ENCODE measurements around the gene S100A14. TPM values are rescaled to one million over a fixed set of nuclear protein-coding genes. Genes with fewer than 3 reads are reported as not detected.

The S100A14 gene
- total and polyA plus RNA-seq, 9 of the 15 experiments (the other 6 are each of a cell fraction or from before 2014, with no cell fraction given): 0.10 to 0.64 (median 0.24) TPM; not detected in 3

- TF ChIP-seq ZNF318 (IDR thresholded peaks at IDR 0.05; ENCODE audit: borderline replicate concordance in 1 of 2, low read depth in 1 of 2): peak in 1 of 2 experiments; percentile 87; a peak in 2 of 4 replicates
- no peak for TF ChIP-seq HEY1 (CRISPR knock-in tag; IDR thresholded peaks at IDR 0.05; ENCODE audit: borderline replicate concordance)
- TF ChIP-seq MYC (IDR thresholded peaks at IDR 0.05; ENCODE audit: low read depth, low read length): no peak
- TF ChIP-seq MYC (CRISPR knock-in tag; IDR thresholded peaks at IDR 0.05; ENCODE audit: borderline replicate concordance, low read depth): peak; percentile 50; the same call in 1 of the 2 replicates
- peak; percentile 71 for TF ChIP-seq NFIC (IDR thresholded peaks at IDR 0.05)
- no peak for TF ChIP-seq ELK3 (CRISPR knock-in tag; IDR thresholded peaks at IDR 0.05)
- TF ChIP-seq, protein P1, sequence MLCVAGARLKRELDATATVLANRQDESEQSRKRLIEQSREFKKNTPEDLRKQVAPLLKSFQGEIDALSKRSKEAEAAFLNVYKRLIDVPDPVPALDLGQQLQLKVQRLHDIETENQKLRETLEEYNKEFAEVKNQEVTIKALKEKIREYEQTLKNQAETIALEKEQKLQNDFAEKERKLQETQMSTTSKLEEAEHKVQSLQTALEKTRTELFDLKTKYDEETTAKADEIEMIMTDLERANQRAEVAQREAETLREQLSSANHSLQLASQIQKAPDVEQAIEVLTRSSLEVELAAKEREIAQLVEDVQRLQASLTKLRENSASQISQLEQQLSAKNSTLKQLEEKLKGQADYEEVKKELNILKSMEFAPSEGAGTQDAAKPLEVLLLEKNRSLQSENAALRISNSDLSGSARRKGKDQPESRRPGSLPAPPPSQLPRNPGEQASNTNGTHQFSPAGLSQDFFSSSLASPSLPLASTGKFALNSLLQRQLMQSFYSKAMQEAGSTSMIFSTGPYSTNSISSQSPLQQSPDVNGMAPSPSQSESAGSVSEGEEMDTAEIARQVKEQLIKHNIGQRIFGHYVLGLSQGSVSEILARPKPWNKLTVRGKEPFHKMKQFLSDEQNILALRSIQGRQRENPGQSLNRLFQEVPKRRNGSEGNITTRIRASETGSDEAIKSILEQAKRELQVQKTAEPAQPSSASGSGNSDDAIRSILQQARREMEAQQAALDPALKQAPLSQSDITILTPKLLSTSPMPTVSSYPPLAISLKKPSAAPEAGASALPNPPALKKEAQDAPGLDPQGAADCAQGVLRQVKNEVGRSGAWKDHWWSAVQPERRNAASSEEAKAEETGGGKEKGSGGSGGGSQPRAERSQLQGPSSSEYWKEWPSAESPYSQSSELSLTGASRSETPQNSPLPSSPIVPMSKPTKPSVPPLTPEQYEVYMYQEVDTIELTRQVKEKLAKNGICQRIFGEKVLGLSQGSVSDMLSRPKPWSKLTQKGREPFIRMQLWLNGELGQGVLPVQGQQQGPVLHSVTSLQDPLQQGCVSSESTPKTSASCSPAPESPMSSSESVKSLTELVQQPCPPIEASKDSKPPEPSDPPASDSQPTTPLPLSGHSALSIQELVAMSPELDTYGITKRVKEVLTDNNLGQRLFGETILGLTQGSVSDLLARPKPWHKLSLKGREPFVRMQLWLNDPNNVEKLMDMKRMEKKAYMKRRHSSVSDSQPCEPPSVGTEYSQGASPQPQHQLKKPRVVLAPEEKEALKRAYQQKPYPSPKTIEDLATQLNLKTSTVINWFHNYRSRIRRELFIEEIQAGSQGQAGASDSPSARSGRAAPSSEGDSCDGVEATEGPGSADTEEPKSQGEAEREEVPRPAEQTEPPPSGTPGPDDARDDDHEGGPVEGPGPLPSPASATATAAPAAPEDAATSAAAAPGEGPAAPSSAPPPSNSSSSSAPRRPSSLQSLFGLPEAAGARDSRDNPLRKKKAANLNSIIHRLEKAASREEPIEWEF (CRISPR knock-in tag; IDR thresholded peaks at IDR 0.05): no peak; the same call in 1 of the 2 replicates
- no peak for TF ChIP-seq SNIP1 (IDR thresholded peaks at IDR 0.05; ENCODE audit: low read depth)
- TF ChIP-seq RBM14 (IDR thresholded peaks at IDR 0.05; ENCODE audit: borderline replicate concordance, insufficient read depth, low read depth, low read length): no peak
- TF ChIP-seq ERF (CRISPR knock-in tag; IDR thresholded peaks at IDR 0.05): no peak; the same call in none of the 2 replicates
- no peak for TF ChIP-seq ZNF57 (CRISPR knock-in tag; IDR thresholded peaks at IDR 0.05)
Observed at GRCh38 chr1:153566414-153567371, 49.4 kb downstream of the S100A14 start (continued).

Measured in K562 (cell line).